GM19372 (cell line): ENCODE measurements around the gene FAM78A.

ENCODE experiments used
- ATAC-seq: cut with Tn5 transposase; IDR thresholded peaks from one replicate; pipeline ENCODE4 v1.9.1; 2021; ENCODE audit warnings: mild to moderate bottlenecking, low read depth, moderate library complexity; ENCODE audit not compliant: unreplicated experiment

The FAM78A gene

GRCh38 chr9:131276094-131276888 is at the start of gene FAM78A:
TSS of gene FAM78A (minus strand) at chr9:131276510. CDS start at chr9:131276179, 331 bp downstream.
- no peak for ATAC-seq

GRCh38 chr9:131324736-131325679 is 48.7 kb upstream of the FAM78A start:
- ATAC-seq: no peak

GRCh38 chr9:131323629-131324028 is 47.3 kb upstream of the FAM78A start:
- ATAC-seq: no peak

GRCh38 chr9:131320031-131320685 is 43.8 kb upstream of the FAM78A start:
- ATAC-seq: no peak

- ATAC-seq: no peak
Measured at GRCh38 chr9:131319486-131319885, 43.2 kb upstream of the FAM78A start.

- ATAC-seq: no peak
Measured at GRCh38 chr9:131318231-131319085, 42.1 kb upstream of the FAM78A start.

GRCh38 chr9:131312822-131313770 is 36.8 kb upstream of the FAM78A start:
- no peak for ATAC-seq

GRCh38 chr9:131312246-131312645 is 35.9 kb upstream of the FAM78A start:
- ATAC-seq: no peak

GRCh38 chr9:131310833-131311554 is 34.7 kb upstream of the FAM78A start:
- ATAC-seq: no peak

- no peak for ATAC-seq
Measured at GRCh38 chr9:131309530-131310276, 33.4 kb upstream of the FAM78A start.

GRCh38 chr9:131308906-131309529 is 32.7 kb upstream of the FAM78A start:
- no peak for ATAC-seq

- no peak for ATAC-seq
Measured at GRCh38 chr9:131308452-131308851, 32.1 kb upstream of the FAM78A start.

GRCh38 chr9:131307974-131308373 is 31.7 kb upstream of the FAM78A start:
- ATAC-seq: no peak

GRCh38 chr9:131306397-131307004 is 30.2 kb upstream of the FAM78A start:
- no peak for ATAC-seq

GRCh38 chr9:131304676-131305355 is 28.5 kb upstream of the FAM78A start:
- ATAC-seq: no peak
